ENCODE data around the gene SOWAHD.
"Not testable (repeated sequence)": the region's sequence is repeated elsewhere in the genome, so short reads cannot be mapped to it uniquely, and the experiment has no call there.

The SOWAHD gene, protein sequence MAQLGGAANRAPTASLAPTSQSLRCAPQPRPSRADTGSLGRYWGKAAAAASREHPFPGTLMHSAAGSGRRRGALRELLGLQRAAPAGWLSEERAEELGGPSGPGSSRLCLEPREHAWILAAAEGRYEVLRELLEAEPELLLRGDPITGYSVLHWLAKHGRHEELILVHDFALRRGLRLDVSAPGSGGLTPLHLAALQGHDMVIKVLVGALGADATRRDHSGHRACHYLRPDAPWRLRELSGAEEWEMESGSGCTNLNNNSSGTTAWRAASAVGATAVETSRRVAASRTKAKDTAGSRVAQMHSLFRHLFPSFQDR

DNA sequence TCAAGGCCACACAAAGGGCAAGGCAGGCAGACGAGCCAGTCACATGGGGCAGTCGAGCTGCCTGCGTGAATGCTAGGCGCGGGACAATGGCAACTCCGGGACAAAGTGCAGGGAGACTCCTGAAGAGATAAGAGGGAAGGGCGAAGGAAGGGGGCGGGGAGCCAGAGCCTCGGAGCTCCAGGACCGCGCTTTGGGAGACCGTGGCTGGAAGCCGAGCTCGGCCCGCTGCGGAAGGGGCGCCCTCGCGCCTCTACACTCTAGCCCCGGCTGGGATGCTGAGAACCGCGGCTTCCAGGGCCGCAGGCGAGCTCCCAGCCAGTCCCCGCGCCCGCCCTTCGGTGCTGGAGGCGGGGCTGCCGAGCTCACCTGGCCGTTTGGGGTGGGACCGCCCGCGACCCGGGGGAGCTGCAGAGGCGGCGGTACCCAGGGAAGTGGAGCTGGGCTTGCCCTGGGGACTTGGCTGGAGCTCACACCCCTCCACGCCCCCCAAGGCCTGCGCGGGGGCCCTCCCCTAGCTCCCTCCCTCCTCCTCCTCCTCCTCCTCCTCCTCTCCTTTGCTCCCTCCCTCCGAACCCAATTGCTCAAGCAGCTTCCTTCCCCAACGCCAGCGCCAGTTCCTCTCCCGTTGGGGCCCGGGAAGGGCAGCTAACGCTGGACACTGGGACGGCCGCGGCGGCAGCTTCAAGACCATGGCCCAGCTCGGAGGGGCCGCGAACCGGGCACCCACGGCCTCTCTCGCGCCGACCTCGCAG, at the start of gene SOWAHD:
TSS of gene SOWAHD (plus strand) at position 610 of the 752 bp plus-strand sequence. CDS start at position 690, 80 bp downstream.
- peak in 2 of 3 experiments; percentile 38 to 43 for DNase-seq

GRCh38 chrX:119708936-119709335, 49.5 kb upstream of the SOWAHD start:
- DNase-seq, result no peak

DNA sequence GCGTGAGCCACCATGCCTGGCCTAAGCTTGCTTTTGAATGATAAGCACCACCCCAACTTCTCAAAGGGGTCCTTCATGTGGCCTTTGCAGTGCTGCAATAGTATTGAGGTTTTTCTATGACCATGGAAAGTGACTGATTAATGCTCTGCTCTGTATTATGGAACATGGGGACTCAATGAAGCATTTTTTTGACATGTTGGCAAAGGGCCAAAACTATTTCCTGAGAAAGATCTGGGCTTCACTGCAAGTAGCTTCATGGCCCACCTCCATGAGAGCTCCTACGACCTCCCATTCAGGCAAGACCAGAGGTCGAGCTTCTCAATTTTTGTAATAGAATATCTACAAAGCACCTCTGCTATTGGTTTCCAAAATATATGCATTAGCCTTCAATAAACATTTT, 48.8 kb upstream of the SOWAHD start:
- DNase-seq, result no peak

- DNase-seq, result no peak
These were observed 36.9 kb upstream of the SOWAHD start for GRCh38 chrX:119721487-119721886.

DNA sequence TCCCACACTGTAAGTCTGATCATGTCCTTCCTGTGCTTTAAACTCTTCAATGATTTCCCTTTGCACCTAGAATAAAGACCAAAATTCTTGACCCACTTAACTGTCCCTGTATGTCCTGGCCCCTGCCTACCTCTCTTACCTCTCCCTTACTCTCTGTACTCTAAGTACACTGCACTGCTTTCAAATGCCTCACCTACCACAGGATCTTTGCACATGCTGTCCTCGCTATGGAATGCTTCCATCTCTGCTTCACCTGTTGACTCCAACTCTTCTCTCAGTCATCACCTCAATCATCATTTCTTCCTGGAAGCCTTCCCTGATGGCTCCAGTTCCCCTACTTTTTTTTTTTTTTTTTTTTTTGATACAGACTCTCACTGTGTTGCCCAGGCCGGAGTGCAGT, 36.5 kb upstream of the SOWAHD start:
- DNase-seq, result no peak

- peak in 1 of 3 experiments; percentile 21 for DNase-seq
These were observed 31.4 kb upstream of the SOWAHD start for GRCh38 chrX:119726900-119727555.

- DNase-seq, result no peak
These were observed 29.9 kb upstream of the SOWAHD start for GRCh38 chrX:119728487-119728886.

- peak; percentile 31 to 70 (median 48) for DNase-seq
These were observed 28.8 kb upstream of the SOWAHD start for GRCh38 chrX:119729408-119730201.

DNA sequence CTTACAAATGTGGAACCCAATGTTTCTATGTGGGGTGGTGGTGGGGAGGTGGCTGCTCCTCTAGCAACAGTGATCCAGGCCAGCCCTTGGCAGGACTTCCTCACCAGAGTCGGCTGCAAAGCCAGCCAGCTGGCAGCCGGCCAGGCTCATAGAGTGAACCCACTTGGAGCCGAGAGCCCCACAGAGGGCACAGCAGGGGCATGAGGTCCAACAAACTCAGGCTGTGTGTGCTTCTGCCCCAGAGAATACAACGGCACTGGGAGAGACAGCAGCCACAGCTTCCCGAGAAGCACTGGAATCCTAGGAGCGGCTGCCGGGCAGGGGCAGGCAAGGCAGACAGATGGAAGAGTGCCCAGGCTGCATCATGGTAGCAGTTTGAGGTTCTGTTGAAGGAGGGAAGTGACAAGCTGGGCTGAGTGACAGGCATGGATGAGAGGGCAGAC, 23.5 kb upstream of the SOWAHD start:
- DNase-seq, result peak in 2 of 3 experiments; percentile 71 to 81

DNA sequence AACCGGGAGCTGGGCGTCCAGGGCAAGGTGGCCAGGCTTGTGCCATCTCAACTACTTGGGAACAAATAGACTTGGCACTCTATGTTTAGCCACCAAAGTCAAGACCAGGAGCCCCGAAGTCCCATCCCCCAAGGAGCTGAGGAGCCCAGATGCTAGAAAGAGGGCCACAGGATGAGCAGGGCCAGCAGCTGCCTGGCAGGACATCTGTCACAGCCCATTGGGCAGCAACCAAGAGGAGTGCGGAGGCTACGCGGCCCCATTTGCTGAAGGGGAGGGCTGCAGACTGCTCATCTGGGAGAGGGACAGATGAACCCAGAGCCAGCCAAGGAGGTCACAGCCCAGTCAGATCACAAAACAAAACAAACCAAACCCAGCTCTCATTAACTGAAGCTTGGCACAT, 22.9 kb upstream of the SOWAHD start:
- DNase-seq, result no peak

GRCh38 chrX:119736206-119736764, 22.1 kb upstream of the SOWAHD start:
- no peak for DNase-seq

DNA sequence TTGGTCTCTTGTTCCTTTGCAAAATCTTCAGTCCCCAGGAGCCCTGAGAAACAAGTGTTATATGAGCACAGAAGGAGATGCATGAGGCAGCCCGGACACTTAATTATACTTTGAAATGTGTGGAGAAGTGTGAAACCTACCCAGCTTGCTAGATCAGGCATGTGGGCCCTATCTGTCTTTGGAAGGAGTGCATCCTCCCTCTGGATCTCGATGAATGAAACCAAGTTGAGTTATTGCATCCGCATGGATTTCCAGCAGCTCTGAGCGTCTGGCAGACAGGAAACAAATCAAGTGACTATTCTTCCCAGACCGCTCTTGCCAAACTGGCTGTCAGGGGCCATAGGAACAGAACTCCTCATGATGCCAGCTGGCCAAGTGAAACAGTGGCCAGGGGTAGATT, 19.6 kb upstream of the SOWAHD start:
- DNase-seq, result no peak

- DNase-seq, result no peak
These were observed 13.0 kb upstream of the SOWAHD start for GRCh38 chrX:119745283-119745848.

DNA sequence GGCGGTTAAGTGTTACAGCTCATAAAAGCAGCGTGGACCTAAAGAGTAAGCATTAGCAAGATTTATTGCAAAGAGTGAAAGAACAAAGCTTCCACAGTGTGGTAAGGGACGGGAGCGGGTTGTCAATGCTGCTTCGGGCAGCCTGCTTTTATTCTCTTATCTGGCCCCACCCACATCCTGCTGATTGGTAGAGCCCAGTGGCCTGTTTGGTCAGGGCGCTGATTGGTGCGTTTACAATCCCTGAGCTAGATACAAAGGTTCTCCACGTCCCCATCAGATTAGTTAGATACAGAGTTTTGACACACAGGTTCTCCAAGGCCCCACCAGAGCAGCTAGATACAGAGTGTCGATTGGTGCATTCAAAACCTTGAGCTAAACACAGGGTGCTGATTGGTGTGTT, 8.3 kb upstream of the SOWAHD start:
- DNase-seq, result not testable (repeated sequence)

GRCh38 chrX:119750751-119751150, 7.6 kb upstream of the SOWAHD start:
- not testable (repeated sequence) for DNase-seq

DNA sequence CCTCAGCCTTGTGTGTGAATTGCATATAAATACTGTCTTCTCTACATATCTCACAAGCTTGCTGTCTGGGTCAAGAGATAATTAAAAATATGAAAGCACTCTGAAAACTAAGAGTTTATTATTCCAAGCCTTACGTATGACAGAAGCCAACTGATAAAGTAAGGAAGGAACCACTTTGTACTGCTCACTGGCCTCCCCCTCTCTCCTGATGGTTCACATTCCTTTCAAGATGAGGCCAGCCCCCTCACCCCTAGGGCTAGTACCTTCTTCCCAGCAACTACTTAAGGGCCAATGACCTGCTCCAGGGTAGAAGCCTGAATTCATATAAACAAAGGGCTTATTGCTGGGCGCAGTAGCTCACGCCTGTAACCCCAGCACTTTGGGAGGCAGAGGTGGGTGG, 5.4 kb upstream of the SOWAHD start:
- DNase-seq, result no peak

GRCh38 chrX:119753639-119754257, 4.6 kb upstream of the SOWAHD start:
- DNase-seq, result peak in 2 of 3 experiments; percentile 4 to 53

- DNase-seq, result no peak
These were observed 2.3 kb upstream of the SOWAHD start for GRCh38 chrX:119755981-119756533.

- DNase-seq, result no peak
These were observed 1.3 kb upstream of the SOWAHD start for GRCh38 chrX:119756926-119757635.

GRCh38 chrX:119757646-119757978, 776 bp upstream of the SOWAHD start:
- no peak for DNase-seq

All from NCI-H1417 (cell line).